Measurements from ENCODE around the gene ARHGEF19. TPM values are rescaled to one million over a fixed set of nuclear protein-coding genes. Genes with fewer than 3 reads are reported as not detected.

ARHGEF19 gene
- total and polyA plus RNA-seq, 9 of the 15 experiments (the other 6 are each of a cell fraction or from before 2014, with no cell fraction given) = 0.73 to 21.0 (median 5.2) TPM

GRCh38 chr1:16215882-16216753 lies 3.7 kb upstream of the ARHGEF19 start:
- no TSS peak for BruUV-seq (replicated peaks)
- Histone ChIP-seq H2AFZ (ENCODE audit: low read depth, low read length) (peak overlapping the region; percentile 94), H3K4me3 (peak overlapping the region; percentile 41), H3K4me2 (ENCODE audit: insufficient read depth, low read length) (peak overlapping the region; percentile 81), H3K9me3 (replicated peaks; ENCODE audit: control insufficient read depth, insufficient read depth, low read depth, low read length) (no peaks in the 10 kb centered on the region), H3K4me1 (replicated peaks in 1 of 2; ENCODE audit: control insufficient read depth in 2 of 2, insufficient read depth in 2 of 2, low read length in 2 of 2) (peaks cover 15 to 33% of the 10 kb centered on the region in 2 experiments; a peak in 4 of 5 replicates), H3K9me1 (ENCODE audit: control insufficient read depth, insufficient read depth, low read length) (peaks cover 3% of the 10 kb centered on the region), H3K27me3 (ENCODE audit: control insufficient read depth in 2 of 2, insufficient read depth in 2 of 2, low read length in 2 of 2) (no peaks in the 10 kb centered on the region), H3K27ac (ENCODE audit: extremely low read depth, low read depth, low read length) (peak overlapping the region; percentile 4), H4K20me1 (replicated peaks; ENCODE audit: control insufficient read depth, insufficient read depth, low read length) (no peaks in the 10 kb centered on the region), H3K36me3 (ENCODE audit: control insufficient read depth, insufficient read depth, low read length) (no peaks in the 10 kb centered on the region), H3K9ac (ENCODE audit: insufficient read depth in 1 of 2, low read depth in 2 of 2, low read length in 2 of 2) (peak overlapping the region; percentile 55 to 87), H3K79me2 (ENCODE audit: control insufficient read depth, insufficient read depth, low read length) (no peaks in the 10 kb centered on the region)
- FAIRE-seq (peak; percentile 96), ATAC-seq (peak; percentile 93), DNase-seq (ENCODE audit: extremely low read depth in 1 of 4, low spot score in 3 of 4) (peak; percentile 95 to 99 (median 96))
- CTCF ChIA-PET (ENCODE audit: low intra/inter-chr PET ratio) = no interaction called here
- POLR2A ChIA-PET = interaction anchor here (0.5 to 3.3 kb wide), 9 partner anchors 9 to 329 kb away, joined by 3 to 21 read pairs (median 4); partner anchors contain the start of gene CPLANE2
- in situ Hi-C loops (cut with MboI) (no loop called here), intact Hi-C loops (cut with micrococcal nuclease) (no loop called here)
- WGBS (ENCODE audit: insufficient coverage, low coverage, missing lambda C conversion rate) = 11% methylated on average over 33 of the region's 33 CpGs
- TF ChIP-seq ARNT (IDR thresholded peaks at IDR 0.05) (no peak), ZNF77 (CRISPR knock-in tag; IDR thresholded peaks at IDR 0.05) (no peak), FOXA3 (CRISPR knock-in tag; conservative IDR thresholded peaks at IDR 0.05 in 1 of 2, IDR thresholded peaks at IDR 0.05 in 1 of 2) (peak in 1 of 2 experiments; percentile 9; a peak in 1 of 4 replicates), SRF (CRISPR knock-in tag; IDR thresholded peaks at IDR 0.05) (peak in 1 of 2 experiments; percentile 97; a peak in 2 of 4 replicates), ZNF583 (CRISPR knock-in tag; IDR thresholded peaks at IDR 0.05) (no peak), DPF2 (IDR thresholded peaks at IDR 0.05) (0 out of 2 replicates have a peak, but pooled peaks have one; percentile 10), SPI1 (IDR thresholded peaks at IDR 0.05; ENCODE audit: borderline replicate concordance, low read depth, low read length) (no peak), CXXC5 (CRISPR knock-in tag; IDR thresholded peaks at IDR 0.05) (0 out of 2 replicates have a peak, but pooled peaks have one; percentile 20), E2F6 (IDR thresholded peaks at IDR 0.05; ENCODE audit: borderline replicate concordance in 1 of 2, extremely low read depth in 1 of 2, insufficient read depth in 1 of 2, insufficient read length in 1 of 2, low read depth in 1 of 2, low read length in 1 of 2, poor library complexity in 1 of 2, severe bottlenecking in 1 of 2) (peak in 1 of 2 experiments; percentile 38), TAF7 (tag; IDR thresholded peaks at IDR 0.05) (no peak), ZHX1 (conservative IDR thresholded peaks at IDR 0.05; ENCODE audit: low read length) (no peak), GABPB1 (CRISPR knock-in tag; IDR thresholded peaks at IDR 0.05) (0 out of 2 replicates have a peak, but pooled peaks have one; percentile 35), STAT5A (IDR thresholded peaks at IDR 0.05; ENCODE audit: borderline replicate concordance, low read length) (no peak), ATF3 (IDR thresholded peaks at IDR 0.05) (no peak), ATF3 (CRISPR knock-in tag; conservative IDR thresholded peaks at IDR 0.05) (peak; percentile 63; the same call in 1 of the 2 replicates), ZNF263 (CRISPR knock-in tag; IDR thresholded peaks at IDR 0.05; ENCODE audit: borderline replicate concordance) (no peak)

All from K562 (cell line).